H1 (cell line): Measurements from ENCODE around the gene DPM2. TPM values are rescaled to one million over a fixed set of nuclear protein-coding genes. Genes with fewer than 3 reads are reported as not detected.

ENCODE experiments used
- CHD1 ChIP-seq: IDR thresholded peaks from 2 replicates; pipeline ENCODE4 v1.6.1; 2012; ENCODE audit warnings: low read depth, low read length, improper control_type of control experiment
- KDM1A ChIP-seq: fragments of 200-600, 300-600 bp; sonication (generic); IDR thresholded peaks from 2 replicates; pipeline ENCODE4 v1.7.1; 2016; ENCODE audit warnings: mild to moderate bottlenecking, low read length, borderline replicate concordance
- POLR2A ChIP-seq, 2 experiments: IDR thresholded peaks; 1 replicate in 1 of 2; 2 replicates in 1 of 2; pipeline ENCODE4 v1.6.1; 2011; ENCODE audit warnings: low read depth in 2 of 2, low read length in 2 of 2, mild to moderate bottlenecking in 2 of 2; ENCODE audit errors: control extremely low read depth in 1 of 2
- polyA plus RNA-seq, 7 experiments: library from polyadenylated mRNA; depleted of rRNA in 3 of 7; stranded (reverse) in 5 of 7; unstranded in 2 of 7; fragments of >200 nt in 5 of 7; fragments of 200-250 nt in 2 of 7; gene quantifications; 1 replicate in 5 of 7; 2 replicates in 1 of 7; 4 replicates in 1 of 7; pipeline versions ENCODE4 v1.2.1 to v1.2.3, GENCODE V29; 2011 to 2013; ENCODE audit warnings: missing spikeins in 2 of 7, mixed read lengths in 2 of 7
- total RNA-seq: library from RNA; stranded (reverse); fragmentation: NEBNext Ultra II Directional; extraction: Animal tissue kit (Norgen Biotek cat#: 25700); gene quantifications from 2 replicates; pipeline ENCODE4 v1.2.1, GENCODE V29; 2021
- TF ChIP-seq, protein P1 (sequence below), 3 experiments: IDR thresholded peaks; 1 replicate in 2 of 3; 2 replicates in 1 of 3; pipeline versions ENCODE4 v1.5.1 to v1.6.1; 2011; ENCODE audit warnings: low read length in 3 of 3, mild to moderate bottlenecking in 3 of 3, inconsistent platforms in 2 of 3, low read depth in 1 of 3, moderate library complexity in 1 of 3; ENCODE audit not compliant: insufficient read depth in 1 of 3; ENCODE audit errors: control extremely low read depth in 1 of 3

DPM2 gene
- total and polyA plus RNA-seq, 2 of the 8 experiments (the other 6 are each of a cell fraction or from before 2014, with no cell fraction given), result 45.4 to 95.4 TPM

DNA sequence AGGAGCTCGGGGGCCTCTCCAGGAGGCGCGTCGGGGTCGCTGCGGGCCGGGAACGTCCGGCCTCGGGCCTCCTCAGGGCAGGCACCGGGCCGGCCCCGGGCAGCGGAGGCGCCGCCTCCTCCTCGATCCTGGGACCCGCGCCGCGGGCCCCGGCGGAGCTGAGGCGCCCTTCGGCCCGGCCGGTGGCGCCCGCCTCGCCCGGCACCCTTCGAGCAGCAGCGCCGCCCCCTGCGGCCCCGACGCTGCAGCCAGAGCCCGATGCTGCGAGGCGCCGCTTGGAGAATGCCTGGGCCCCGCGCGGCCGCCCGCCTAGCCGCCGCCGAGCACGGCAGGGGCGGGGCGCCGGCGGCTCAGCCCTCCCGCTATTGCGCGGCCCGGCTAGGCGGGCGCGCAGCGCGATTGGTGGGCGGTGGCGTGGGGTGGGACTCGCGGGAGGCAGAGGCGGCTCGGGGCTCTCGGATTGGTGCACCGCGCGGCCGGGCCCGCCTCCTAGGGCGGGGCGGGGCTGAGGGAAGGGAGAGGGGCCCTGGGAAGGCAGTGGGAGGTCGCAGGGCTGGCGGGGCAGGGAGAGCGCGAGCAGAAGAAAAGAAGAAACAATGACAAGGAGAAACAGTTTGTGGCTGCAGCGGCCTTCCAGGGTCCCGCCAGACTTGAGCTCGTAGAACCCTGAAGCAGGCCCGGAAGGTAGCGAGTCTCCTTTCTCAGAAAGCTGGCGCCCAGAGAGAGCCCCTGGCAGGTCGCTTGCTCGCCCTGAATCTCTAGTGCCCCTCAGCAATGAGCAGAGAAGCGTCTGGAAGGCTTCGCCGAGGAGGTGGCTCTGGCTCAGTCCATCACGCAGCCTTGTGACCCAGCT, 43.3 kb upstream of the DPM2 start, which contains the start of gene EEIG1 (continued):
- TF ChIP-seq, protein P1, sequence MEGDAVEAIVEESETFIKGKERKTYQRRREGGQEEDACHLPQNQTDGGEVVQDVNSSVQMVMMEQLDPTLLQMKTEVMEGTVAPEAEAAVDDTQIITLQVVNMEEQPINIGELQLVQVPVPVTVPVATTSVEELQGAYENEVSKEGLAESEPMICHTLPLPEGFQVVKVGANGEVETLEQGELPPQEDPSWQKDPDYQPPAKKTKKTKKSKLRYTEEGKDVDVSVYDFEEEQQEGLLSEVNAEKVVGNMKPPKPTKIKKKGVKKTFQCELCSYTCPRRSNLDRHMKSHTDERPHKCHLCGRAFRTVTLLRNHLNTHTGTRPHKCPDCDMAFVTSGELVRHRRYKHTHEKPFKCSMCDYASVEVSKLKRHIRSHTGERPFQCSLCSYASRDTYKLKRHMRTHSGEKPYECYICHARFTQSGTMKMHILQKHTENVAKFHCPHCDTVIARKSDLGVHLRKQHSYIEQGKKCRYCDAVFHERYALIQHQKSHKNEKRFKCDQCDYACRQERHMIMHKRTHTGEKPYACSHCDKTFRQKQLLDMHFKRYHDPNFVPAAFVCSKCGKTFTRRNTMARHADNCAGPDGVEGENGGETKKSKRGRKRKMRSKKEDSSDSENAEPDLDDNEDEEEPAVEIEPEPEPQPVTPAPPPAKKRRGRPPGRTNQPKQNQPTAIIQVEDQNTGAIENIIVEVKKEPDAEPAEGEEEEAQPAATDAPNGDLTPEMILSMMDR (IDR thresholded peaks at IDR 0.05; ENCODE audit: control extremely low read depth in 1 of 3, insufficient read depth in 1 of 3, low read depth in 1 of 3, low read length in 3 of 3), result no peak; a peak in 1 of 4 replicates
- TF ChIP-seq POLR2A (IDR thresholded peaks at IDR 0.05; ENCODE audit: control extremely low read depth in 1 of 2, low read depth in 2 of 2, low read length in 2 of 2) (no peak; a peak in 2 of 3 replicates), CHD1 (no peak), KDM1A (no peak)
